ENCODE measurements around the gene SPC25.

Gene SPC25

DNA sequence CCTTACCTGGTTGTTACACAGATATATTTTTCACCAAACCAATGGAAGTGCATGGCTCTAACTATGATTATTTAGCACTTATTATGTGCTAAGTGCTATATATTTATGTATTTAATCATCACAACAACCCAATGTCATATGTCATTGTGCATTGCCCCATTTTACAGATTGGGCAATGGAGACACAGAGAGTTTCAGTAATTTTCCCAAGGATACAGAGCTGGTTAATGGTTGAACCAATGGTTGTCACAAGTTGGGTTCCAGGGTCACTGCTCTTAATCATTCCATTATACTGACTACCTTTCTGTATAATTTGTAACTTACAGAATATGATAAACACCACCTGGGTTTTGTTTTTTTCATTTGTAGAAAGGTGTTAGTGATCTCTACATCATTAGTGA lies 58.6 kb downstream of the SPC25 start:
- no peak overlapping the region for H3K27ac ChIP-seq (ENCODE audit: insufficient read depth in 1 of 2, low read depth in 1 of 2, low read length in 2 of 2, poor library complexity in 1 of 2, severe bottlenecking in 2 of 2)
- DNase-seq: no peak
- ChIA-PET POLR2A (no interaction called here), CTCF (interaction anchor here (2.1 kb wide), 1 partner anchor 28 kb away, joined by 4 read pairs; no protein-coding TSS in a partner anchor)
- H3K36me3 ChIP-seq (ENCODE audit: control insufficient read depth in 4 of 4, insufficient read depth in 4 of 4, low read length in 3 of 4): no peaks in the 10 kb centered on the region
- H3K27me3 ChIP-seq (replicated peaks in 2 of 5; ENCODE audit: control insufficient read depth in 4 of 5, insufficient read depth in 5 of 5, low read length in 4 of 5): no peaks in the 10 kb centered on the region
- H3K4me3 ChIP-seq (ENCODE audit: control insufficient read depth in 1 of 7, extremely low read depth in 1 of 7, insufficient read depth in 4 of 7, low read depth in 2 of 7, low read length in 6 of 7): no peak overlapping the region
- H3K4me1 ChIP-seq (ENCODE audit: control extremely low read depth in 1 of 4, control insufficient read depth in 4 of 4, insufficient read depth in 4 of 4, low read length in 3 of 4): no peaks in the 10 kb centered on the region
- H3K9me3 ChIP-seq (ENCODE audit: control extremely low read depth in 1 of 5, control insufficient read depth in 4 of 5, insufficient read depth in 2 of 5, low read depth in 1 of 5, low read length in 4 of 5): peaks cover 0 to 9% (median 0%) of the 10 kb centered on the region in 5 experiments

DNA sequence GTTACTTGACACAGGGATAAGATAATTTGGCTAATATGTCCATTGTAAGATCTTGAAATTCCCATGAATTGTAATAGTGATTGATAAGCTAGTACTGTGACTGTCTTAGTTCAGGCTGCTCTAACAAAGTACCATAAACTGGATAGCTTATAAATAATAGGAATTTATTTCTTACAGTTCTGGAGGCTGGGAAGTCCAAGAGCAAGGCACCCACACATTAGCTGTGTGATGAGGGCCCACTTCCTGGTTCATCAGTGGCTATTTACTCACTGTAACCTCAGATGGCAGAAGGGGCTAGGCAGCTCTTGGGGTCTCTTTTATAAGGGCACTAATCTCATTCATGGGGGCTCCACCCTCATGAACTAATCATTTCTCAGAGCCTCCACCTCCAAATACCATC lies 59.3 kb downstream of the SPC25 start:
- Histone ChIP-seq H3K27me3 (replicated peaks in 2 of 5; ENCODE audit: control insufficient read depth in 4 of 5, insufficient read depth in 5 of 5, low read length in 4 of 5) (no peaks in the 10 kb centered on the region), H3K36me3 (ENCODE audit: control insufficient read depth in 4 of 4, insufficient read depth in 4 of 4, low read length in 3 of 4) (no peaks in the 10 kb centered on the region), H3K4me3 (ENCODE audit: control insufficient read depth in 1 of 7, extremely low read depth in 1 of 7, insufficient read depth in 4 of 7, low read depth in 2 of 7, low read length in 6 of 7) (no peak overlapping the region), H3K9me3 (ENCODE audit: control extremely low read depth in 1 of 5, control insufficient read depth in 4 of 5, insufficient read depth in 2 of 5, low read depth in 1 of 5, low read length in 4 of 5) (peaks cover 0 to 9% (median 0%) of the 10 kb centered on the region in 5 experiments), H3K4me1 (ENCODE audit: control extremely low read depth in 1 of 4, control insufficient read depth in 4 of 4, insufficient read depth in 4 of 4, low read length in 3 of 4) (no peaks in the 10 kb centered on the region), H3K27ac (ENCODE audit: insufficient read depth in 1 of 2, low read depth in 1 of 2, low read length in 2 of 2, poor library complexity in 1 of 2, severe bottlenecking in 2 of 2) (no peak overlapping the region)
- POLR2A ChIA-PET: no interaction called here
- DNase-seq: no peak
- CTCF ChIA-PET: no interaction called here

DNA sequence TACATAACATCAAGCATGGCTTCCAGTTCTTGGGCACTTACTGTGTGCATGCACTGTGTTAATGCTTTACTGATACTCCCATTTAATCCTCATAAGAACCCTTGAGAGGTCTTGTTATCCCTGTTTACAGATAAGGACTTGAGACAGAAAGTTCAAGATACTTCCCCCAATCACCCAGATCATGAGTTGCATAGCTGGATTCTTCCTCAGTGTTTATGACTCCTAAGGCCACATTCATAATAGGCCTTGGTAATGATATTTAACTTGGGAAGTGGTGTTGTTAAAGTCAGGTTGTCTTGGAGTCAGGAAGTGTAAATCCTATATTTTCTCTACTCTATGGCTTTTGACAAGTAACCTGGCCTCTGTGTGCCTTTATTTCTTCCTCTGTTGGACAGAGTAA lies 65.1 kb downstream of the SPC25 start:
- DNase-seq: no peak
- CTCF ChIA-PET: no interaction called here
- POLR2A ChIA-PET: no interaction called here

DNA sequence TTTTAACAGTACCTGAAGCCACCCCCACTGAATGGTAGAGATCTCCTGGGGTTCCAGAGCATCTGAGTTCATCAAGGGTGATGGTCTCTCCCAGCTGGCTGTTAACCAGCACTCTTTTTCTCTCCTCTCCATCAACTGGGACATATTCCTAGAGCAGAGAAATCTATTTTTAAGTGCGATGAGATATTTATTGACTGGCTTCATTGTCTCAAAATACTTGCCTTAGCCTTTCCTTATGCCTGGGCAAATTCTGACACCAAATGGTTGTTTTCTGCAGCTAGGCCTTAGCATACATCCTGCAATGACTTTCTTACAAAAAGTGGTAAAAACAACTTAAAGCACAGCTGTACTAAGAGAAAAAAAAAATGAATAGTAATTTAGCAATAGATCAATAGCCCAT lies 68.2 kb downstream of the SPC25 start:
- WGBS (ENCODE audit: insufficient coverage): 100% methylated on average over 1 of the region's 1 CpG
- CTCF ChIA-PET: no interaction called here
- H3K4me3 ChIP-seq (ENCODE audit: control insufficient read depth in 1 of 7, extremely low read depth in 1 of 7, insufficient read depth in 4 of 7, low read depth in 2 of 7, low read length in 6 of 7): no peak overlapping the region
- DNase-seq: no peak
- H3K4me1 ChIP-seq (ENCODE audit: control extremely low read depth in 1 of 4, control insufficient read depth in 4 of 4, insufficient read depth in 4 of 4, low read length in 3 of 4): no peaks in the 10 kb centered on the region
- H3K27ac ChIP-seq (ENCODE audit: insufficient read depth in 1 of 2, low read depth in 1 of 2, low read length in 2 of 2, poor library complexity in 1 of 2, severe bottlenecking in 2 of 2): no peak overlapping the region
- H3K27me3 ChIP-seq (replicated peaks in 2 of 5; ENCODE audit: control insufficient read depth in 4 of 5, insufficient read depth in 5 of 5, low read length in 4 of 5): no peaks in the 10 kb centered on the region
- POLR2A ChIA-PET: no interaction called here
- no peaks in the 10 kb centered on the region for H3K36me3 ChIP-seq (ENCODE audit: control insufficient read depth in 4 of 4, insufficient read depth in 4 of 4, low read length in 3 of 4)
- H3K9me3 ChIP-seq (ENCODE audit: control extremely low read depth in 1 of 5, control insufficient read depth in 4 of 5, insufficient read depth in 2 of 5, low read depth in 1 of 5, low read length in 4 of 5): no peaks in the 10 kb centered on the region

More for the DNA sequence above, 65.1 kb downstream of the SPC25 start:
- Histone ChIP-seq H3K27ac (ENCODE audit: insufficient read depth in 1 of 2, low read depth in 1 of 2, low read length in 2 of 2, poor library complexity in 1 of 2, severe bottlenecking in 2 of 2) (no peak overlapping the region), H3K4me1 (ENCODE audit: control extremely low read depth in 1 of 4, control insufficient read depth in 4 of 4, insufficient read depth in 4 of 4, low read length in 3 of 4) (no peaks in the 10 kb centered on the region), H3K36me3 (ENCODE audit: control insufficient read depth in 4 of 4, insufficient read depth in 4 of 4, low read length in 3 of 4) (no peaks in the 10 kb centered on the region), H3K9me3 (ENCODE audit: control extremely low read depth in 1 of 5, control insufficient read depth in 4 of 5, insufficient read depth in 2 of 5, low read depth in 1 of 5, low read length in 4 of 5) (no peaks in the 10 kb centered on the region), H3K27me3 (replicated peaks in 2 of 5; ENCODE audit: control insufficient read depth in 4 of 5, insufficient read depth in 5 of 5, low read length in 4 of 5) (no peaks in the 10 kb centered on the region), H3K4me3 (ENCODE audit: control insufficient read depth in 1 of 7, extremely low read depth in 1 of 7, insufficient read depth in 4 of 7, low read depth in 2 of 7, low read length in 6 of 7) (no peak overlapping the region)

DNA sequence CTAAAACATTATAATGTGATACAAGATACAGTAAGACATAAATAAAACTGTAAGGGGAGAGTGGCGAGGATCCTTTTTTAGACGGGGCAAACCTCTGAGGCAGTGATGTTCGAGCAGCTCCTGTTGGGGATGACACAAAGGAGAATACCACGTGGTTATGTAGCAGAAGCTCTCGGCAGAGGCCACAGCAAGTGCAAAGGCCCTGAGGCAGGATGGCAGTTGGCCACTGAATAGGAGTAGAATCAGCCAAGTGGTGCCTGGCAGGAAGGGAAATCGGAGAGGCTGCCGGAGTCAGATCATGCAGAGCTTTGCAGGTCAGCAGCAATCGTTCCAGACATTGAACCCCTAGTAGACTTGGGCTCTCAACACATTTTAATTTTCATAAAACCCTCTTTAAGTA lies 68.7 kb downstream of the SPC25 start:
- Histone ChIP-seq H3K27ac (ENCODE audit: insufficient read depth in 1 of 2, low read depth in 1 of 2, low read length in 2 of 2, poor library complexity in 1 of 2, severe bottlenecking in 2 of 2) (no peak overlapping the region), H3K9me3 (ENCODE audit: control extremely low read depth in 1 of 5, control insufficient read depth in 4 of 5, insufficient read depth in 2 of 5, low read depth in 1 of 5, low read length in 4 of 5) (no peaks in the 10 kb centered on the region), H3K4me1 (ENCODE audit: control extremely low read depth in 1 of 4, control insufficient read depth in 4 of 4, insufficient read depth in 4 of 4, low read length in 3 of 4) (no peaks in the 10 kb centered on the region), H3K4me3 (ENCODE audit: control insufficient read depth in 1 of 7, extremely low read depth in 1 of 7, insufficient read depth in 4 of 7, low read depth in 2 of 7, low read length in 6 of 7) (no peak overlapping the region), H3K27me3 (replicated peaks in 2 of 5; ENCODE audit: control insufficient read depth in 4 of 5, insufficient read depth in 5 of 5, low read length in 4 of 5) (no peaks in the 10 kb centered on the region), H3K36me3 (ENCODE audit: control insufficient read depth in 4 of 4, insufficient read depth in 4 of 4, low read length in 3 of 4) (no peaks in the 10 kb centered on the region)
- ChIA-PET CTCF (no interaction called here), POLR2A (no interaction called here)
- WGBS (ENCODE audit: insufficient coverage): 93% methylated on average over 8 of the region's 8 CpGs
- DNase-seq: no peak

All from common myeloid progenitor, CD34-positive (primary cell).